NCI-H2171 (cell line): ENCODE data around the gene FNDC8.
"Not testable (repeated sequence)": the region's sequence is repeated elsewhere in the genome, so short reads cannot be mapped to it uniquely, and the experiment has no call there.

Experiments
- DNase-seq: peaks from one replicate; lab custom pipeline; 2025; lab: John Stamatoyannopoulos, UW

The FNDC8 gene

DNA sequence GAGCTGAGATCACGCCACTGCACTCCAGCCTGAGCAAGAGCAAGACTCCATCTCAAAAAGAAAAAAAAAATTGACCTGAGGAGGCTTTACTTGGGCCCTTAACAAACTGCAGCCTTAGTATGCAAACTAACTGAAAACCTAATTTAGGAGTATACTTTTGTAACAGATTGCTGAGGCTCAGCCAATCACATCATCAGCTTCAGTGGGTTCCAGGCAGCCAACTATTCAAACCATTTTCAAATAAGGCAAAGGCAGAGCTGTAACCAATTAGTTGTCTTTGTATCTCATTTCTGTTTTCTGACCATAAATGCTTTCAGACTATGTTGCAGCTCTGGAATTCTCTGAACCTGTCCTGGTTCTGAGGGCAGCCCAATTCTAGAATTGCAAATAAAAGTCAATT is 25.7 kb upstream of the FNDC8 start:
- no peak for DNase-seq

GRCh38 chr17:35097776-35098175 is 23.6 kb upstream of the FNDC8 start:
- DNase-seq = no peak

- DNase-seq = no peak
Observed at GRCh38 chr17:35099908-35100307, 21.5 kb upstream of the FNDC8 start.

DNA sequence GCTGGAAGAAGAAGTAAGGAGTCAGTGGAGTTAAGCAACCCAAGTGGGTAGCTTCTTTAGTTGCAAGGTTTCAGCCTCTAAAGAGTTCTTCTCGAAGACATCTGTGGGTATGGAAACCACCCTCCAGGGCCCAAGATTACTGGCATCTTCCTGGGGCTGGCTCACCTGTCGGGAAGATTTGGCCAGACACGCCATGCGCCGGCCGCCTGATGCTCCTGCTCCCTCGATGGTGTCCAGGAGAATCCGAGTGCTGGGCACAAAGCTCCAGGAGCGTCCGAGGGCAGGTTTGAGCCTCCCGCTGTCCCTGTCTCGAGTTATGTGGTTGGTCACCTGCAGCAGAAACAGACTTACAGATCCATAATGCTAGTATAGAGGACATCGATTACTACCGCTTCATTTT is 20.4 kb upstream of the FNDC8 start:
- DNase-seq = no peak

DNA sequence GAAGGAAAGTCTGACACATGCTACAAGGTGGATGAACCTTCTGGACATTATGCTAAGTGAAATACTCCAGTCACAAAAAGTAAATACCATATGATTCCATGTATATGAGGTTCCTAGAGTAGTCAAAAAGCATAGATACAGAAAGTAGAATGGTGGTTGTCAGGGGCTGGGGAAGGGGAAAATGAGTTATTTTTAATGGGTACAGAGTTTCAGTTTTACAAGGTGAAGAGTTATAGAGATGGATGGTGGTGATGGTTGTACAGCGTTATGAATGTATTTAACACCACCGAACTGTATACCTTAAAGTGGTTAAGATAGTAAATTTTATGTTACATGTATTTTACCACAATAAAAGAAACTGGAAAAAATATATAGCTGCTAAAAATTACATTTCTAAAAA is 19.7 kb upstream of the FNDC8 start:
- no peak for DNase-seq

- DNase-seq = no peak
Observed at GRCh38 chr17:35103271-35103670, 18.1 kb upstream of the FNDC8 start.

GRCh38 chr17:35104844-35105450 is 16.5 kb upstream of the FNDC8 start:
- DNase-seq = no peak

DNA sequence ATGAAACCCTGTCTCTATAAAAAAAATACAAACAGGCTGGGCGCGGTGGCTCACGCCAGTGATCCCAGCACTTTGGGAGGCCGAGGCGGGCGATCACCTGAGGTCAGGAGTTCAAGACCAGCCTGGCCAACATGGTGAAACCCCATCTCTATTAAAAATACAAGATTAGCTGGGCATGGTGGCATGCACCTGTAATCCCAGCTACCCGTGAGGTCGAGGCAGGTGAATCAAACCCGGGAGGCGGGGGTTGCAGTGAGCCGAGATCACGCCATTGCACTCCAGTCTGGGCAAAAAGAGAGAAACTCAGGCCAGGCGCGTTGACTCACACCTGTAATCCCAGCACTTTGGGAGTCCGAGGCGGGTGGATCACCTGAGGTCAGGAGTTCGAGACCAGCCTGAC is 10.6 kb upstream of the FNDC8 start:
- DNase-seq = not testable (repeated sequence)

DNA sequence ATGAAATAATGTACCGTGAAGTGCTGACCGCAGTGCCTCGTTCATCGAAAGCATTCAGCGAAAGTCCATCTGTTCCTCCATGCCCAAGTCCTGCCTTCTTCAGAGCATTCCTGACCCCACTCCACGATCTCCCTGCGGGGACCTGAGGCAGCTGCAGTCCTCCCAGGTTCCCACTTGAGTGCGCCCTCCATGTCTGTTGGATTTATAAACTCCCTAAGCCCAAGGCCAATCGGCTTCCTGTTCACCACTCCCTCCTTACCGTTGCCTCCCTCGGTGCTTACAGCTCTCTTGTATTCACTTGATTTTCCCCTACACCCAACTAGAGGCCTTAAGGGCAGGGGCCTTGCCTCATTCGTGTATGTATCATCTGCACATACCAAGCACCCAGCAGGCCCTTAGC is 4.6 kb upstream of the FNDC8 start:
- DNase-seq = no peak

- DNase-seq = no peak
Observed at GRCh38 chr17:35117984-35118383, 3.4 kb upstream of the FNDC8 start.

DNA sequence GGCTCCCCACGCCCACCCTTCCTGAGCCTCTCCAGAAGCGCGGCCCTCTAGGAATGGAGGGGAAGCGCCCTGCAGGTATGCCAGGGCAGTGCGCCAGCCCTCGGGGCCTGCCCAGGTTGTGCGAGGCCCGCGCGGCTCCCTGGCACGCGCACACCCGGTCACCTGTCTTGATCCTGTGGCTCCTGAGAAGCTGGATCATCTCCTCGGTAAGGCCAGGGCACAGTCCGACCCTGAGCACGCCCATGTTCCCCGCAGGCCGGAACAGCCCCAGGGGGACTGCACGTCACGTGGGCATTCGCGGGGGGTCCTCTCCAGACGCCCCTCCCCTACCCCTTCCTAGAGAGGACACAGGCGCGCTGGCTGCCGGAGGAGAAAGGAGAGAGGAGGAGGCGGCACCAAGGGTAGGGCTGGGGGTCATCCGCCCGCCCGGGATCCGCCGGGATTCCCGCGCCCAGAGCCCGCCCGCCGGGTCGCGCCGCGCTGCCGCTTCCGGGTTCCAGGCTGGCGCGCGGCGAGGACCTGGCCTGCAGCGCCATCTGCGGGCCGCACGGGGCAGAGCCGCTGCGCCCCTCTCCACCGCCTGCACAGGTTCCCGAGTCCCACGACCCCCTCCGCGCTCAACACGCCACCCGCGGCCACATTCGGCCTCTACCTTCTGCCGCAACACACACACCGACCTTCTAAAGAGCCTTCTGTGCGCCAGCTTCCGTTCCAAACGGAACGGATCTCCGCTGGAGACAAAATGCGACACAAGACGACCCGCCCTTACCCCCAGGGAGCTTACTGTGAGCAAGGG is 1.8 kb upstream of the FNDC8 start, which contains the start of gene RAD51D:
TSS of gene RAD51D (minus strand) at position 491 of the 796 bp plus-strand sequence. CDS start at position 244, 247 bp downstream.
- peak; percentile 81 for DNase-seq

- DNase-seq = no peak
Observed at GRCh38 chr17:35127751-35128514, 6.5 kb downstream of the FNDC8 start.

DNA sequence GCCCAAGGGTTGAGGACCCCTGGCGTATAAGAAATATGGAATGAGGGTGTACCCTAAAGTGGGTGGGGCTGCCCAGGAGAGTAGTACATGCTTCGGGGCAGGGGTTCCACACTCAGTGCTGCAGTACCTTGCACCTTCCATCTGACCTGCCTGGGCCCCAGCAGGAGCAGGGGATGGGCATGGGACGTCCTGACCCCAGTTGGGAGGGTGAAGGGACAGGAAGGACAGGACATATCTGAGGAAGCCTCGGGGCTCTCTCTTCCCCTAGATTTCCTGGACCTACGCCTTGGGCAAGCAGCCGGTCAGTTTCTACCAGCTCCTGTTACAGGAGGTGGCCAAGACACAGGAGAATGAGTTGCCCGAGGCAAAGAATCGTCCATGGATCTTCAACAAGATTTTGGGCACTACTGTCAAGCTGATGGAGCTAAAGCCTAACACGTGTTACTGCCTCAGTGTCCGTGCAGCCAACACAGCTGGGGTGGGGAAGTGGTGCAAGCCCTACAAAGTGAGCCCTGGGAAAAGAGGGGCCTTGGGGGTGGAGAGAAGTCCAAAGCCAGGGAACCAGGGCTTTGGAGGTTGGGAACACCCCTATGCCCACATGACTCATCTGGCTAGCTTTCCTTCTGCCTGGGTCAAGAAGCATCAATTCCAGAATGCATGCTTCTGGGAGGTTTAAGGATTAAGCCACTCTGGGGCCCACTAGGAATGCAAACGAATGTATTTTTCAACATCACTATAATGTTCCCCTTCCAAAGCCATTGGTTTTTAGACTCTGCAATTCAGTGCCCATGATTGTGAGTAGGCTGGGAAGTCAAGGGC is 7.9 kb downstream of the FNDC8 start:
- no peak for DNase-seq

GRCh38 chr17:35129973-35130351 is 8.5 kb downstream of the FNDC8 start:
- DNase-seq = no peak

DNA sequence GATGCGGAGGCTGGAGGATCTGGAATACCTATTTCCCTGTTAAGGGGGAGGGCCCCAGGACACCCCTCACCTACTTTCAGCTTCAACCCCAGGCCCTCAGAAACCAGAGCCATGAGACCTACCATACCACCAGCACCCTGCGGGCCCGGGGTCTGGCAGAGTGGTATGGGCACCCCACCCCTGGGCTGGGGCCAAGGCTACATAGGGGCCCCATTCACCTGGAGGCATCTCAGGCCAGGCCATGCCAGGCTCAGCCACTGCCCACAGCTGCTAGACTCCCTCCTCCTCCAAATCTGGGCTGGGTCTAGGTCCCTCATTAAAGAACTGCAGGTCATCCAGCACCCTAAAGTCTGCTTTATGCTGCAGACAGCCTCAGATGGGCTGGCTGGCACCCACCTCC is 9.0 kb downstream of the FNDC8 start:
- DNase-seq = no peak

GRCh38 chr17:35132099-35132498 is 10.7 kb downstream of the FNDC8 start:
- no peak for DNase-seq

GRCh38 chr17:35132816-35133550 is 11.6 kb downstream of the FNDC8 start:
- DNase-seq = no peak

DNA sequence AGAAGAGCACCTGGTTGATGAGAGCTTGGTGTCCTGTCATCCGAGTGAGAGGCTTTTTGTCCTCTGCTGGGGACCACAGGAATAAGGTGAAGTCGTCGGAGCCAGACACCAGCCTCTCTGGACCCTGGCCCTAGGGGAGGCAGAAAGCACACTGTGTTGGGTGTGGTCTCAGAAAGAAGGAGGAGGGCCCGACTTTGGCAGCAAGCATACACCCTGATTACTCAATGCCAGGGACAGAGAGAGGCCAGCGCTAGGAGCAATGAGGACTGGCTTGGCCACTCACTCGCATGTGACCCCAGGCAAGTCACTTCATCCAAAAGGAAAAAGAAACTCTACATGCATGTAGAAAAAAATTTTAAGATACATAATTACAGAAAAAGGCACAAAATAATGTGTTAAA is 13.9 kb downstream of the FNDC8 start:
- DNase-seq = no peak

GRCh38 chr17:35138218-35138617 is 16.8 kb downstream of the FNDC8 start:
- DNase-seq = no peak

DNA sequence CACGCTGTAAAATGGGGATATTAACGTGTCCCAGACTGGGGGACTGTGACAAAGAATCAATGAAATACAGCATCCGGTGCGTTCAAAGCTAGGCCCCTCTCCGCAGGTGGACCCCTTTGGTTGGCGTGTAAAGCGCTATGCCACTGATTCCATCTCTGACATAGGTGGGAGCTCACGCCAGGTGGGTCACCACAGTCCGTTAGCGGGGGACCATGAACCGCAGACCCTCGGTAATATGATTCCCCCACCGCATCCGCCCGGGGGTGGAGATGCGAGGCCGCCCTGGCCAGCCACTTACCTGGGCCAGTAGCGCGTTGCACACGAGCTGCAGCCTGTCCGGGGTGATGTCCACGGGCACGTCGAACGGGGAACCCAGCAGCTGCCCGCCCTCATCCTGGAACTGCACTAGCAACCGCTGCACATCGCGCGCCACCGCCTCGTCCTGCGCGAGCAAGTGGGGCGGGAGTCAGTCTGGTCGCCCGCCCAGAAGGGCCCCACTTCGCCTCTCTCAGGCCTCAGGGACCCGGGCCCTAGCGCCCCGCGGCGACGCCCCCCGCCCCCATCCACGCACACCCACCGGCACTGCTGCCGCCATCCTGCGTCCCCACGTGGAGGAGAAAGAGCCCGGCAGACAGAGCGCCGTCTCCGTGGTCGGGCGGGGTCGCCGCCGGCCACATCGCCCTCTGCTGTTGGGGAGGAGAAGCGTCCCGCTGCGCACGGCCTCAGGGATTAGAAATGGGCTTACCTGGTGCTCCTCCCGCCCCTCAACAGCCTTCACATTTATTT is 20.5 kb downstream of the FNDC8 start, which contains the start of gene NLE1:
TSS of gene NLE1 (minus strand) at position 623 of the 786 bp plus-strand sequence. CDS start at position 595, 28 bp downstream.
- DNase-seq = peak; percentile 76

DNA sequence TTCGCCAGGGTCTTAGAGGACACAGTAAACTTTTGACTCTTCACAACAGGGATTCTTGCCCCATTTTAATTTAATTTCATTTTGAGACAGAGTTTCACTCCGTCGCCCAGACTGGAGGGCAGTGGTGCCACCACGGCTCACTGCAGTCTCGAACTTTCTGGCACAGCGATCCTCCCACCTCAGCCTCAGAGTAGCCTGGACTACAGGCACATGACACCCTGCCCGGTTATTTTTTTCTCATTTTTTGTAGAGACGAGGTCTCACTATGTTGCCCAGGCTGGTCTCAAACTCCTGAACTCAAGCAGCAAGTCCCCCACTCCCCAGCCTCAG is 21.0 kb downstream of the FNDC8 start:
- DNase-seq = no peak
